Large intestine (tissue), 3 donors: ENCODE measurements around the gene NDUFA8. TPM values are rescaled to one million over a fixed set of nuclear protein-coding genes. Genes with fewer than 3 reads are reported as not detected.
"Not testable (repeated sequence)": the region's sequence is repeated elsewhere in the genome, so short reads cannot be mapped to it uniquely, and the experiment has no call there.

Experiments used
- DNase-seq, 2 donors: peaks; one replicate each; pipeline versions ENCODE4 v3.0.0 to v3.0.0-alpha.2; 2013
- H3K27ac ChIP-seq: one replicate; pipeline ENCODE4 v1.5.1; 2013; ENCODE audit warnings: low read length
- H3K27me3 ChIP-seq: 2 replicates; pipeline ENCODE4 v1.6.1; 2013; ENCODE audit warnings: low read length; ENCODE audit not compliant: control insufficient read depth, insufficient read depth
- H3K36me3 ChIP-seq: 2 replicates; pipeline ENCODE4 v1.6.1; 2013; ENCODE audit warnings: low read length; ENCODE audit not compliant: control insufficient read depth, insufficient read depth
- H3K4me1 ChIP-seq: one replicate; pipeline ENCODE4 v1.6.1; 2013; ENCODE audit warnings: low read length; ENCODE audit not compliant: control insufficient read depth, insufficient read depth
- H3K4me3 ChIP-seq: one replicate; pipeline ENCODE4 v1.5.1; 2013; ENCODE audit warnings: low read length
- H3K9me3 ChIP-seq: one replicate; pipeline ENCODE4 v1.6.1; 2013; ENCODE audit warnings: mild to moderate bottlenecking, low read depth, low read length, moderate library complexity; ENCODE audit not compliant: control insufficient read depth
- whole genome bisulfite sequencing: methylation state at CpG from one replicate; pipeline ENCODE4 v1.1.5; 2013; ENCODE audit warnings: low lambda C conversion rate; ENCODE audit not compliant: insufficient coverage; 5-methylcytosine and 5-hydroxymethylcytosine counted together
- polyA plus RNA-seq: library from polyadenylated mRNA; unstranded; fragments of 120-200 nt; gene quantifications from one replicate; pipeline ENCODE4 v1.2.1, GENCODE V29; 2013

Gene NDUFA8
- polyA plus RNA-seq, 1 donor: 62.9 TPM

GRCh38 chr9:122122903-122123632 lies 36.5 kb downstream of the NDUFA8 start:
- Histone ChIP-seq H3K36me3 (no peaks in the 10 kb centered on the region), H3K27me3 (peaks cover 40% of the 10 kb centered on the region), H3K4me3 (no peak overlapping the region), H3K27ac (no peak overlapping the region), H3K4me1 (peaks cover 3% of the 10 kb centered on the region), H3K9me3 (peaks cover 6% of the 10 kb centered on the region)
- DNase-seq: peak; percentile 32 to 34
- WGBS: 79% methylated on average over 2 of the region's 13 CpGs

- Histone ChIP-seq H3K4me3 (no peak overlapping the region), H3K9me3 (peaks cover 6% of the 10 kb centered on the region), H3K4me1 (peaks cover 3% of the 10 kb centered on the region), H3K27ac (no peak overlapping the region), H3K36me3 (no peaks in the 10 kb centered on the region), H3K27me3 (peaks cover 36% of the 10 kb centered on the region)
- WGBS: no CpG with 5 or more reads among the region's 6 CpGs
- no peak for DNase-seq
Measured at GRCh38 chr9:122122468-122122867, 37.1 kb downstream of the NDUFA8 start.

GRCh38 chr9:122121931-122122330 lies 37.6 kb downstream of the NDUFA8 start:
- Histone ChIP-seq H3K9me3 (peaks cover 6% of the 10 kb centered on the region), H3K4me3 (no peak overlapping the region), H3K36me3 (no peaks in the 10 kb centered on the region), H3K27me3 (peaks cover 31% of the 10 kb centered on the region), H3K4me1 (peaks cover 3% of the 10 kb centered on the region), H3K27ac (no peak overlapping the region)
- WGBS: no CpG with 5 or more reads among the region's 6 CpGs
- DNase-seq: no peak

- DNase-seq: no peak
- H3K36me3 ChIP-seq: no peaks in the 10 kb centered on the region
- H3K4me1 ChIP-seq: peaks cover 3% of the 10 kb centered on the region
- H3K27ac ChIP-seq: no peak overlapping the region
- H3K27me3 ChIP-seq: peaks cover 28% of the 10 kb centered on the region
- no CpG with 5 or more reads among the region's 10 CpGs for WGBS
- no peak overlapping the region for H3K4me3 ChIP-seq
- peaks cover under 1% of the 10 kb centered on the region for H3K9me3 ChIP-seq
Measured at GRCh38 chr9:122121391-122121790, 38.2 kb downstream of the NDUFA8 start.

GRCh38 chr9:122120316-122121071 lies 39.1 kb downstream of the NDUFA8 start:
- WGBS: no CpG with 5 or more reads among the region's 10 CpGs

GRCh38 chr9:122119721-122120120 lies 39.9 kb downstream of the NDUFA8 start:
- Histone ChIP-seq H3K27ac (no peak overlapping the region), H3K27me3 (peaks cover 24% of the 10 kb centered on the region), H3K36me3 (no peaks in the 10 kb centered on the region), H3K4me3 (no peak overlapping the region), H3K4me1 (no peaks in the 10 kb centered on the region), H3K9me3 (no peaks in the 10 kb centered on the region)
- DNase-seq: no peak
- no CpG with 5 or more reads among the region's 5 CpGs for WGBS

More at GRCh38 chr9:122120316-122121071, 39.1 kb downstream of the NDUFA8 start:
- Histone ChIP-seq H3K27ac (no peak overlapping the region), H3K4me3 (no peak overlapping the region), H3K4me1 (no peaks in the 10 kb centered on the region), H3K9me3 (no peaks in the 10 kb centered on the region), H3K36me3 (no peaks in the 10 kb centered on the region), H3K27me3 (peaks cover 26% of the 10 kb centered on the region)
- DNase-seq: no peak

- WGBS: no CpG with 5 or more reads among the region's 13 CpGs
- no peak for DNase-seq
- Histone ChIP-seq H3K36me3 (no peaks in the 10 kb centered on the region), H3K27ac (no peak overlapping the region), H3K9me3 (no peaks in the 10 kb centered on the region), H3K4me3 (no peak overlapping the region), H3K27me3 (peaks cover 18% of the 10 kb centered on the region), H3K4me1 (no peaks in the 10 kb centered on the region)
Measured at GRCh38 chr9:122119166-122119521, 40.4 kb downstream of the NDUFA8 start.

- Histone ChIP-seq H3K27ac (no peak overlapping the region), H3K36me3 (no peaks in the 10 kb centered on the region), H3K9me3 (no peaks in the 10 kb centered on the region), H3K27me3 (peaks cover 19% of the 10 kb centered on the region), H3K4me3 (no peak overlapping the region), H3K4me1 (no peaks in the 10 kb centered on the region)
- DNase-seq: no peak
- WGBS: no CpG with 5 or more reads among the region's 5 CpGs
Measured at GRCh38 chr9:122118343-122119165, 41.0 kb downstream of the NDUFA8 start.

- no CpG with 5 or more reads among the region's 9 CpGs for WGBS
- not testable (repeated sequence) for H3K4me3 ChIP-seq, H3K4me1 ChIP-seq, DNase-seq, H3K9me3 ChIP-seq, H3K27ac ChIP-seq, H3K36me3 ChIP-seq
- H3K27me3 ChIP-seq: peaks cover 20% of the 10 kb centered on the region
Measured at GRCh38 chr9:122117241-122117640, 42.3 kb downstream of the NDUFA8 start.

GRCh38 chr9:122116448-122117173 lies 43.0 kb downstream of the NDUFA8 start:
- no peaks in the 10 kb centered on the region for H3K9me3 ChIP-seq
- no peak for DNase-seq
- no peaks in the 10 kb centered on the region for H3K4me1 ChIP-seq
- peaks cover 20% of the 10 kb centered on the region for H3K27me3 ChIP-seq
- H3K36me3 ChIP-seq: no peaks in the 10 kb centered on the region
- no CpG with 5 or more reads among the region's 10 CpGs for WGBS
- H3K4me3 ChIP-seq: no peak overlapping the region
- H3K27ac ChIP-seq: no peak overlapping the region
